Retina (tissue), 1 donor: ENCODE results near the gene DNAH17.

ENCODE experiments used
- DNase-seq: peaks from one replicate; pipeline ENCODE4 v3.0.0-alpha.2; 2016

The DNAH17 gene

DNA sequence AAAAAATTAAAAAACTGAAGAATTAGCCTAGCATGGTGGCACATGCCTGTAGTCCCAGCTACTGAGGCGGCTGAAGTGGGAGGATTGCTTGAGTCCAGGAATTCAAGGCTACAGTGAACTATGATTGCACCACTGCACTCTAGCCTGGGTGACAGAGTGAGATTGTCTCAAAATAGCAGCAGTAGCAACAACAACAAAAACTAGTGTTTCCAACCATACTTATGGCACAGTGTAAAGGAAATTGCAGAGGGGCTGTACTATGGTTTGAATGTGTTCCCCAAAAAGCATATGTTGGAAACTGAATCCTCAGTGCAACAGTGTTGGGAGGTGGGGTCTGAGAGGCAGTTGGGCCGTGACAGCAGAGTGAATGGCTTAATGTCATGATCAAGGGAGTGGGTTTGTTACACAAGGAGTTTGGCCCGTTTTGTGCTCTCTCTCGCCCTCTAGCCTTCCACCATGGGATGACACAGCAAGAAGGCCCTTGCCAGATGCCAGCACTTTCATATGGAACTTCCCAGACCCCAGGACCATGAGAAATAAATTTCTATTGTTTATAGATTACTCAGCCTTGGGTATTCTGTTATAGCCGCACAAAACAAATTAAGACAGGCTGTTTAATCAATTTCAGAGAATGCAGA is 128.7 kb downstream of the DNAH17 start:
- DNase-seq, result no peak

DNA sequence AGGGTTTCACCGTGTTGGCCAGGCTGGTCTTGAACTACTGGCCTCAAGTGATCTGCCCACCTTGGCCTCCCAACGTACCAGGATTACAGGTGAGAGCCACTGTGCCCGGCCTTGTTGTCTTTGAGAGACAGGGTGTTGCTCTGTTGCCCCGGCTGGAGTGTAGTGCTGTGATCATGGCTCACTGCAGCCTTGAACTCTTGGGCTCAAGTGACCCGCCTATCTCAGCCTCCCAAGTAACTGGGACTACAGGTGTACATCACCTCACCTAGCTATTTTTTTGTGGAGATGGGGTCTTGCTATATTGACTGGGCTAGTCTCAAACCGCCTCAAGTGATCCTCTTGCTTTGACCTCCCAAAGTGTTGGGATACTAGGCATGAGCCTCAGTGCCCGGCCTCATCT is 130.4 kb downstream of the DNAH17 start:
- DNase-seq, result no peak

DNA sequence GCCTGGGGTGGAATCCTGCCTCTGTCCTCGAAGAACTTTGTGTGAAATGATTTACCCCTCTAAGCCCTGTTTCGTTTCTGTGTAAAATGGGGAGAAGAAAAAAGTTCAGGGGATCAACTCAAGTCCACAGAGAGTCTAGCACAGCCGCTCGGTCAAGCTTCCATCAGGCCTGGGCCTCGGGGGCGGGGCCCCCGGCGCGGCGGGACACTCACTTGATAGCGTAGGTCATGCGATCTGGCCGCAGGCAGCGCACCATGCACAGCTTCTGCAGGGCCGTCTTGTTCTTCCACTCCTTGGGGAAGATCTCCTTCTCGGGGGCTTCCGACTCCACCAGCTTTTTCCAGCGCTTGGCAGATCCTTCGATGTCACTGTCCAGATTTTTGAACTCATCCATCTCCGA is 132.8 kb downstream of the DNAH17 start:
- DNase-seq, result no peak

DNA sequence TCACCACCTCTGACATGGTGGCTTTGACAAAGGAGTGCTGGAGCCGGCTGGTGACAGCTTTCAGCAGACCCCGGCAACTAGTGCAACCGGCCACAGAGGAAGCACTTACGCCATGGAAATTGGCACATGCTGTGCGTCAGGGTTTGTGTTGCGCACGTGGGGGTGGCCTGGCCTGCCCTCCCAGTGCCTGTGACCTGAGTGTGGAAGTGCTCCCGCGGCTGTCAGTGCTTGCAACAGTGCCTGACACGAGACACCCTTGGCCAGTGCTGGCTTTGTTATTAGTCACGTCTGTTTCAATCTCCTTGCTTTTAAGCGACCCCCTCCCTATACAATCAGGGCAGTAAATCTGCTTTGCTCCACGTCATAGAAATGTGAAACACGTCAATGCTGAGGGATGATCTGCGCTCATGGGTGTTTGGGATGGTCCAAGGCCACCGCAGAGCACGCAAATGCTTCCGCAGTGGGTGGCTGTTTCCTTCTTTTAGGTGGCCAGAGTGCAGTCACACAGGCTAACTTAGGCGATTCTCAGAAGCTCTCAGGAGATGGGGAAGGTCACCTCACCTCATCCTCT is 134.5 kb downstream of the DNAH17 start:
- no peak for DNase-seq

DNA sequence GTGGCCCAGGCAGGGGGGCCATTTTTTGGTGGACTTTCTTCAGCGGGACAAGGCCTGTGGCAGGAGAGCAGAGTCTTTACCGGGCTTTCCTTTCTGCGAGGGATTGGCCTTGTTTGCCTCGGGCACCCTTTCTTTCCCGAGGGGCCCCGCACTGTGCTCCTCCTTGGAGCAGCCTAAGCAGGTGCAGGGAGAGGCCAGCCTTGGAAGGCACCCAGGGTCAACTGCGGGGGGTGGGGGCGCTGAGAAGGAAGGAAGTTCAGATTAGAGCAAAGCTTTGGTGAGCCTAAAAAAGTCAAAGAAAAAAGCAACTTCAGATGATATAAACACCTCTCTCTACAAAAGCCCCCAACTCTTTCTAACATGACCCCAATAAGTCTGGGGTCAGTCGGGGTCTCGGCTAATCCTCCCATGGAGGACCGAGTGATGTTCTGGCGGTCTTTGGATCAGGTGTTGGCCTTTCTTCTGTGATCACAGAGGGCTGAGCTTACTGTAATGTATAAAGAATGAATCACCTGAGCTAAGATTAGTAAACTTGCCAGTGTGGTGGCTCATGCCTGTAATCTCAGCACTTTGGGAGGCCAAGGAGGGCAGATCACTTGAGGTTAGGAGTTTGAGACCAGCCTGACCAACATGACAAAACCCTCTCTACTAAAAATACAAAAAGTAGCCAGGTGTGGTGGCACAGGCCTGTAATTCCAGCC is 135.8 kb downstream of the DNAH17 start:
- no peak for DNase-seq

DNA sequence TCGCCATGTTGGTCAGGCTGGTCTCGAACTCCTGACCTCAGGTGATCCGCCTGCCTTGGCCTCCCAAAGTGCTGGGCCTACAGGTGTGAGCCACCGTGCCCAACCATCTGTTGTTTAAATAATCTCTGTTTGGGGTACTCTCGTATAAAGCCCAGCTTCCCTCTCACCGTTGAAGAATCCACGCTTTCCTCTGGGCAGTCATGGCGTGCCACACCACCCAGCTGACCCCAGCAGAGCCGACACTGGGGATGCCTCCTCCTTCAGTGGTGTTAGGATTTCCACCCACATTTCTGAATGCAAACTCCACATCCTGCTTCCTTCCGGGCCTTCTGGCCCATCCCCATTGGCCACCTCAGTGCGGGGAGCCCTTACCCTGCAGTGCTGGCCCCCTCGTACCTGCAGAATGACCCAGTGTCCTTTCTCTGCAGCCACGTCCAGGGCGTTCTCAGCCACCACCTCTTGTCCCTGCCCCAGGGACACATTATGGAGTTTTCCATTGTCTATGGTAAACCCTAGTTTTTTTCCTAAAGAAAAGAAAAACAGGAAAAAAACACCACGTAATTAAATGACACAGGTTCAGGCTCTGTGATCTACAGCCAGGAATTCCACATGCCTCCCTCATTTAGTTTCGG is 138.4 kb downstream of the DNAH17 start:
- no peak for DNase-seq

DNA sequence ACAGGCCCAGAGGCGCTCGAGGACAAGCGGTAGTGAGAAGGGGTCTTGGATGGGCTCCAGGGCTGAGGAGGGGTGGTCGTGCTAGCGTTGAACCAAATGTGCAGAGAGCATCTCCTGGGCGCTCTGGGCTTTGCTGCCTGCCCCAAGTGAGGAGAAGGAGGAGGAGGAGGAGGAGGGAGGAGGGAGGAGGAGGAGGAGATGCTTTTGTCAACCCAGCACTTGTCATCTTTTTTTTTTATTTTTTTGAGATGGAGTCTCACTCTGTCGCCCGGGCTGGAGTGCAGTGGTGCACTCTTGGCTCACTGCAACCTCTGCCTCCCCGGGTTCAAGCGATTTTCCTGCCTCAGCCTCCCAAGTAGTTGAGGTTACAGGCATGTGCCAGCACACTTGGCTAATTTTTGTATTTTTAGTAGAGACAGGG is 138.9 kb downstream of the DNAH17 start:
- no peak for DNase-seq

DNA sequence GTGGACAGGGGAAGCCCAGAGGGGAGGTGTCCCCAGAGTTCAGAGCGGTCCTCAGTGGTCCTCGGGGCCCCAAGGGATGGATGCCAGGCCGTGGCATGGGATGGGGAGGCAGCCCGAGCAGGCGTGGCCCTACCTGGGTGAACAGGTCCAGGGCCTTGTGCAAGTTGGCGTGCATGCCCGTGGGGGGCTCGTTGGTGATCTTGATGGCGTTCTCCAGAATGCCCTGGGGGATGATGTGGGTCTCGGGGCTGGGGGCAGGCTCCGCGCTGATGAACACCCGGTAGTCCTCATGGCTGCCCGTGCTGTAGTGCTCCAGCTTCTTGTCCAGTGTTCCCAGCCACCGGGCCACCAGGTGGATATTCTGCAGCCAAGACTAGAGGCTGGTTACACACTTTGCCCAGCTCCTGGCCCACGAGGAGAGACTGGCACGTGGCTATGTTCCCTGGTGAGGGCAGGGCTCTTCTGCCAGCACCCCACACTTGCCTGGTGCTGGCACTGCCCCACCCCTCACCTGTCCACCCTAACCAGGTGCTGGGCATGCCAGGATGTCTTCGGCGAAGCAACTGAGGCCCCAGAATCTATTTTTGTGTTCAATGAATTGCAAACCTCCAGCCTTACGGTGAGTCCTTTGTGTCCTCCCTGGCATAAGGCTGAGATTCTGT is 139.6 kb downstream of the DNAH17 start:
- DNase-seq, result no peak

DNA sequence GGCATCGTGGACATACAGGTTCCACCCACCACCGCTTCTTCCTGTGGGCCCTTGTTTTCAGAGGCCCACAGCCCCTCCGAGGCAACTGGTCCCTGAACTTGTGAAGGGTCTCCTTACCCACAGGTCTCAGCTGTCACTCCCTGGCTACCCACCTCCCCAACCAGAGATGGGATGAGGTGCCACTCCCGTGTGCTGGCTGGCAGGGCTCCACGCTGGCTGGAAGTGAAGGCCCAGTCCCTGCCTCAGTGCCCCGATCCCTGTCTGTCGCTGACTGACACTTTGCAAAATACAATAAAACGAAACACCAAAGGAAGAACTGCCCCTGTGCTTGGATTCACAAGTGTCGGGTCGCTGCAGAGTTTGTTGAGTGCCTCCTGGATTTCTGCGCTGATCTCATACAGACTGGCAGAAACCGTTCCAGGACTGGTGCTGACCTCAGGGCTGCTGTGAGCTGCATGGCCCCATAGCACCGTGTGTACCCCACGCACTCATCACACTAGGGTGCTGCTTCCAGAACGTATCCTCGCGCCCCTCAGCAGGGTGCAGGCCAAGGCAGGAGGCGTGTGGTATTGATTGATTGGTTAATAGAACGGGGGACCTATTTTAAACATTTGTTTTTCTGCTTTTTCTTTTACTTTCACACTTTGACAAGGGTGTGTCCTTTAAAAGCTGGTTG is 141.7 kb downstream of the DNAH17 start:
- no peak for DNase-seq

DNA sequence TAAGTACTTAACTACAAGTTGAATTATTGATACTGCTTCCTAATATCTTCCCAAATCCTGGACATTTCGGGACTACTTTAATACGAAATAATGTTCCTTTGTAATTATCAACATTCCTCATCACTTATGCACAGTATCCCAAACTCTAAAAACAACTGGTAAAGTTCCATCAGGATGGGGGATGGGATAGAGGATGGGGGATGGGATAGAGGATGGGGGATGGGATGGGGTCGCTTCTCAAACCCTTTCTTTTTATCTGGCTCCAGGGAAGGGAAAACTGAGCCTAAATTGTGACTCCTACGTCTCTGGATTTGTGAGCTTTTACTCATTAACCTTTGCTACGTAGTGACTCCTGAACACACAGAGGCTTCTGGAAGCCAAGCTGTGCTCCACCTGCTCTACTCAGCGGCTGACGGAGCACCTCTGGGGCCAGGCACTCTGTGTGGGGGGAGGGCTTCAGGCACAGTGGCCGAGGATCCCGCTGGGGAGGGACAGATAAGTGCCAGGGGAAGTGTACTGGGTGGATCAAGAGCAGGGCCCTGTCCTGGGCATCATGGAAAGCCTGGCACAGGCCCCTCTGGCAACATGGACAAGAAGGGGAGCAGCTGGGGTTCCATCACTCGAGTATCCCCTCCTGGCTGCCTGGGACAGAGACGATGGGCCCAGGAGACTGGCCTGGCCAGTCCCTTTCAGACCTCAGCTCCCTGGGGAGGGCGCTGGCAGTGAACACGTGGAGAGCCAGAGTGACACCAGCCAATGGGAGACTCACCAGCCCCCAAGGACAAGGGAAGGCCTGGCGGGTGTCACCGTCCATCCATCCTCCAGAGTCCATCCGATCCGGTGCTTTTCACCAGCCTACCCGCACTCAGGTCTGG is 142.5 kb downstream of the DNAH17 start:
- no peak for DNase-seq

DNA sequence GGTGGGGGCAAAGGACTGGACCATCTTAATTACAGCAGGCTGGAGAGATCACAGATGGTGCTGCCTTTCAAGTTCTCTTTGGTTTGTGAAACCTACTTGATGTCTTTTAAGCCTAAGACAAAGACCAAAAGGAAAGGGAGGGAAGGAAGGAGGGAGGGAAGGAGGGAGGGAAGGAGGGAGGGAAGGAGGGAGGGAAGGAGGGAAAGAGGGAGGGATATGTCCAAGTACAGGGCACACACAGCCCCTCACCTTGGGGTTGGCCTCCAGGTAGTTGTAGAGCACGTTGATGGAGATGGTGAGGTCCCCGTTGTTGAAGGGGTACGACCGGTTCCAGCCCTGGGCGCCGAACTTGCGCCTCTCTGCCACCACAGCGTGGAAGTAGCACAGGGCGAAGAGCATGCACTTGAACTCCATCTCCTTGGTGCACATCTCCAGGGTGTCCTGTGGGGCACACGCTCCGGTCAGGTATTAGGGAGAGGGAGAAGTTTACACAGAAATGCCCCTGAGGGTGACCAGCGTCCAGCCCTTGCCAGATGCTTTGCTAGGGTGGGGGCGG is 143.3 kb downstream of the DNAH17 start:
- DNase-seq, result no peak

DNA sequence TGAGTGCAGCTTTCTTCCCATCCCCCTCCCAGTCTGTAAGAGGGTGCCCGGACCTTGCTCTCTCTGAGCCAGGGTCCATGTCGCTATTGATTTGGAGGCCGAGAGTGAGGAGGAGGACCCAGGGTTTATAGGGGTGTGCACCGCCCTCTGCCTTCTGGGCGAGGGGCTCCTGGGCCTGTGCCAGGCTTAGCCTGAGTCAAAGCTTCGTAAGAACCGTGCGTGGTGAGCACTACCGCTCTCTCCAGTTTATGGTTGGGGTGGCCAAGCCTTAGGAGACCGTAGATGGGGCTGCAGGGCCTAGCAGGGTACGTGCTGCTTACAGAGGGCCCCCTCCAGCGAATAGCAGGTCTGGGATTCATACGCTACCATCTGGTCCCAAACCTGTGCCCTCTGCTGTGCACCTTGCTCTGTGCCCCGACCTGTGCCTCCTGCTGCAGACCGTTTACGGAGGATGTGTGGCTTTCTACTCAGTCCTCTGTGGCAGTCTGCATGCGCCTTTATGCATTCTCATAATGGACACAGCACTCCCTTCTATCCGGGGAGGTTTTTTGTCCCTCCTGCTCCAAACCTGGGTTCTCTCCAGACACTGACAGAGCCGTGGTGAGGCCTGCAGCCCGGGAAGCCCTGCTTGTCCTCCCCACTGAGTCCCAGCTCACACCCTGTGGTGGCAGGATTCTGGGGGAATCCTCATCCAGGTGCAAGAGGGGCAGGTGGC is 144.0 kb downstream of the DNAH17 start:
- no peak for DNase-seq

DNA sequence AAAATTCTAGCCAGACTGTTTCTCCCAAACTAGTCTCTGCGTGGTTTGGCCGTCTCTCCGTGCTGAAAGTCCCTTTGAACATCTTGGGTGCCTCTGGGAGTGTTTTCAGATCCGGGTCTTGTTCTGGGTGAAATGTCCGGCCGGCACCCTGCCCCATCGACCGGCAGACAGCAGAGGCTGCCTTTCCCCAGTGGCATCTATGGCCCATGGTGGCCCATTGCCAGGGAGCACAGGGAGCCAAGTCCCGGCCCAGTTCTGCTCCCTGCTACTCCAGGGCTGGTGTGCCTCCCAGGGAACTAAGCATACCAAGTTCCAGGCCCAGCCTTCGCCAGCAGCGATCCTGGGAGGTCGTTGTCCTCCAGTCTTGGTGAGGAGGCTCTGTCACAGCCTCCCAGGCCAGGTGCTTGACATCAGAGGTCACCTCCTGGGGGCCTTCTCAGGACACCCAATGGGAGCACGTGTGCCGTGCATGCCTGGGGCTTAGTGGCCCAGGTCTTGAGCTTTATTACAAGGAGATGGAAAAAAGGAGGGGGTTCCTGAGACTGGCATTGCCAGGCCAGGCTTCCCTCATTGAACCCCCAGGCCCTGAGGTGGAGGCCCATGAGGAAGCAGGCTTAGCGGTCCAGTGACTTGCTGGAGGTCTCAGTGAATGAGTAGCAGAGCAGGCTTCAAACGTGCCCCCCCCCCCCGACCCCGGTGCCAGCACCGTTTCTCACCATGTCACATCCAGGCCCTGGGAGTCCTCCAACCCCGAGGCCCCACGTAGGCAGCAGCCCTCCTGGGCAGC is 144.8 kb downstream of the DNAH17 start:
- DNase-seq, result no peak

DNA sequence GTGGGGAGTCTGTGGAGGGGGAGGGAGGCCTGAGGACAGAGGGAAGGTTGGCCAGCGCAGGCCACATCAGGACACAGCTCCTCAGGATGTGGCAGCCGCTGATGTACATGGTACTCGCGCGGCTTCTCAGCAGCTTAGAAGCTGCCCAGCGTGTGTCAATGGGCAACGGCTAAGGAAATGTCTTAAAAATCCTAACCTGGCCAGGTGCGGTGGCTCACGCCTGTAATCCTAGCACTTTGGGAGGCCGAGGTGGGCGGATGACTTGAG is 145.6 kb downstream of the DNAH17 start:
- DNase-seq, result no peak

DNA sequence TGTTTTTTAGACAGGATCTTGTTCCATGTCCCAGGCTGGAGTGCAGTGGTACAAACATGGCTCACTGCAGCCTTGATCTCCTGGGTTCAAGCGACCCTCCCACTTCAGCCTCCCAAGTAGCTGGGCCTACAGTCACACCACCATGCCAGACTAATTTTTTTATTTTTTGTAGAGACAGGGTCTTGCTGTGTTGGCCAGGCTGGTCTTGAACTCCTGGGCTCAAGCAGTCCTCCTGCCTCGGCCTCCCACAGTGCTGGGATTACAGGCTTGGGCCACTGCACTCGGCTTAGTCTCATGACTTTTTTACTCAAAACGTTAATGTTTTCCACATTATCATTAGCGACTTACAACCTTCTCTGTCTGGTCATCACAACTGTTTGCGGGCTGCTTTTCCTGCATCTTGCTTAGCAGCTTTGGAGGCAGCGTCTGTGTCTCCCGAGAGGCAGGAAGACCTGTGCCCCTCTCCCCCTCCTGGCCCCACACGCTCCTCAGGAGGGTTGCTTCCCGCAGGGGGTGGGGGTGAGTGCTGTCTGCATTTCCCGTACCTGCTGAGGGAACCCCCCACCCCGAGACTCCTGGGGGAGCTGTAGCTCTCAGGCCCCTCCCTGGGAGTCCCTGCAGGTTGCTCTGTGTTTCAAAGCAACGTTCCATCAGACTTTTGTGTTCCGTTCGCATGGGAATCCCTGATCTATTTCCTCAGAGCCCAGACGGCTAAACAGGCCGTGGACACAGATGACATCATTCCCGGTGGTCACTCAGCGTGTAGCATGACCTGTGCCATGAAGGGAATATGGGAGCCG is 146.1 kb downstream of the DNAH17 start:
- DNase-seq, result no peak

DNA sequence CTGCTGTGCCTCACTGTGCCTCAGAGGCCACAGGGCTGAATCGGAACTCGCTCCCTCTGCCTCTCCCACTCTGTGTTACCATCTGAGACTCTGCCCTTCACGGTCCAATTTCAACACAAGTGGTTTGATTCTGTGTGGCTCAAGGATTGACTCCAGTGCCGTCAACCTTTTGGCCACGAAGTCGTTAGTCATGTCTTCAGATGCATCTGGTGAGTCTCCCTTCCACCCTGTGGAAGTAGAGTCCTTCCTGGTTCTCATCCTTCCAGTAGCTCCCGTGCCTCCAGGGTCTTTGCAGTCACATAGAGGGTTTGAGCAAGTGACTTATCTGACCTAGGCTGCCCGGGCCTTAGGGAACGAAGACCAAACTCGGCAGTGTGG is 147.6 kb downstream of the DNAH17 start:
- DNase-seq, result no peak

DNA sequence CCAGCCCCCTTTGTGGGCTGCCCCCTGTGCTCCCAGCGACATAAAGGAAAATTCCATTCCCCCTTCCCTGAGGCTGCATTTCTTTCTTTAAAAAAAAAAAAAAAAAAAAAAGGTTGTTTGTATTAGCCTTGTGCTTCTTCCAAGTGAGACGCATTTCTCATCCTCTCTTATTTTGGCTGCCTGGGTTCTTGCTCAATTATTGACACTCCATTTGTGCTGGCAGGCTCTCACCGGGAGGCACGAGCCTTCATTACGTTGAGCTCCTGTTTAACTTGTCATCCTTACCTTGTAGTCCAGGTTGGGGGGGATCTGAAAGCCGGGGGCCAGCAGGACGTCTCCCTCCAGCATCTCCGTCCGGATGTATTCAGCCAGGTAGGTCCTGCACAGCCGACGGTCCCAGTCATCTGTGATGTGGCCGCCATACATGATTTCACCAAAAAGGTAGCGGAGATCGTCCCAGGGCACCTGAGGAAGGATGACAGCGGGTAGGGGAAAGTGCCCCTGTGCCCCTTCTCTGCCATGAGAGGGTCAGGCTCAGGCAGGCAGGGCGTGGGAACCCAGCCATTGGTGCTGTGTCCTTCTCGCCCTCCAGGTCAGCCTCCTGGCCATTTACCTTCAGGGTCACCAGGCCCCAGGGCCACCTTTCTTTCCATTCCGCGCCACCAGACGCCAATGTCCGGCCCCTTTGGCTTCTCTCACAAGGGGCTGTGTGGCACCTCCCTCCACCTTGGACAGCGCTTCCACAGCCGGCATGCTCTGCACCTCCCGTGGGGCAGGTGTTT is 148.2 kb downstream of the DNAH17 start:
- DNase-seq, result no peak

DNA sequence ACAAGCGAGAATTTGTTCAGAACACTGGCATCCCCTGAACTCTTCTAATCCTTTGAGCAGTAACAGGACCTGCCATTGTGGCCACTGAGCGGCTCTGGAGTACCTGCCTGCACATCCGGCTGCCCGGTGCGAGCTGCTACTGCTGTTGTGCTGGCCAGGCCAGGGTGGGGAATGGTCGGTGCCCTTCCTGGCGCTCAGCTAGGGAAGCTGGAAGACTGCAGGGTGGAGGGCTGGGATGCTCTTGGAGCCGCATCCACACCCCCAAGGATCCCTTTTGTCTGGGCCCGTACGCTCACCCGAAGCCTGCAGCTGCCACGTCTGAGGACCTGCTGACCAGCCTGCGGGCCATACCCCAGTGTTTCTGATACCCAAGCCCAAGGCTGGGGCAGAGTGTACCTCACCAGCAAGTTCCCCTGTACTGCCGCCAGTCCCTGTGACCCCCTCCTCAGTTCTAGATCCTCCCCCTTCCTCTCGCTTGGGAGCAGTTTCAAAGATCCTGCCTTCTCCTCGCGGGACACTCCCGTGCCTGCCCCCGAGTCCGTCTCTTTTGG is 149.1 kb downstream of the DNAH17 start:
- no peak for DNase-seq
